IPS-15b (cell line): ENCODE results near the gene C21orf58.

Source experiments
- H3K27me3 ChIP-seq: one replicate; pipeline ENCODE4 v1.6.1; 2013; ENCODE audit warnings: low read length; ENCODE audit not compliant: control insufficient read depth, insufficient read depth
- H3K36me3 ChIP-seq: one replicate; pipeline ENCODE4 v1.6.1; 2013; ENCODE audit warnings: low read length; ENCODE audit not compliant: control insufficient read depth, insufficient read depth
- H3K4me1 ChIP-seq: one replicate; pipeline ENCODE4 v1.6.1; 2013; ENCODE audit warnings: mild to moderate bottlenecking, low read length; ENCODE audit not compliant: control insufficient read depth, insufficient read depth
- H3K4me3 ChIP-seq: one replicate; pipeline ENCODE4 v1.5.1; 2013; ENCODE audit warnings: low read depth, low read length
- H3K9ac ChIP-seq: one replicate; pipeline ENCODE4 v1.6.1; 2013; ENCODE audit warnings: low read depth, mild to moderate bottlenecking, low read length
- H3K9me3 ChIP-seq: one replicate; pipeline ENCODE4 v1.6.1; 2013; ENCODE audit warnings: mild to moderate bottlenecking, low read length; ENCODE audit not compliant: control insufficient read depth, insufficient read depth

C21orf58 gene

DNA sequence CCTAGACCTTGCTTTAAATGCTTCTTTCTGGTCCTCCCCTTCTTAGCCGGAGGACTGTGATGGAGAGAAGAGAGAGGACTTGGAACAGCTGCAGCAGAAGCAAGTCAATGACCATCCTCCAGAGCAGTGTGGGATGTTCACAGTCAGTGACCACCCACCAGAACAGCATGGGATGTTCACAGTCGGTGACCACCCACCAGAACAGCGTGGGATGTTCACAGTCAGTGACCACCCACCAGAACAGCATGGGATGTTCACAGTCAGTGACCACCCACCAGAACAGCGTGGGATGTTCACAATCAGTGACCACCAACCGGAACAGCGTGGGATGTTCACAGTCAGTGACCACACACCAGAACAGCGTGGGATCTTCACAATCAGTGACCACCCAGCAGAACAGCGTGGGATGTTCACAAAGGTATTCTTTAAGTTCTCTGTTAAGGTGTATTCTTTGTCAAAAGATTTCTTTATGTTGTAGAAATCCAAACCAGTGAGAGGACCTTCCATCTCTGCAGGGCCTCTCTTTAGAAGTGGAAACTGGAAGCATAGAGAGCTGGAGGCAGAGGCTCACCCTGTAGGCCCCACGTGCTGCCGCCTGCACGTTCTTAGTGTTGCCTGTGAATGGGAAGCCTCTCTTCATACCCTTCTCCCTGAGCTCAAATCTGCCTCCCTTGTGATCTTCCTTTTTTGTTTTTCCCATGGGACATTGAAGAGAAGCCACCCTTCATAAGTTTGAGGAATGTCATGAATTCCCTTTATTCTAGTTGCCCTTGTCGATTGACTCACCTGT is 10.9 kb upstream of the C21orf58 start:
- H3K27me3 ChIP-seq = no peaks in the 10 kb centered on the region
- H3K36me3 ChIP-seq = peaks cover 18% of the 10 kb centered on the region
- no peaks in the 10 kb centered on the region for H3K9me3 ChIP-seq
- H3K9ac ChIP-seq = no peak overlapping the region
- no peak overlapping the region for H3K4me3 ChIP-seq
- no peaks in the 10 kb centered on the region for H3K4me1 ChIP-seq

GRCh38 chr21:46329796-46330195 is 6.1 kb upstream of the C21orf58 start:
- no peaks in the 10 kb centered on the region for H3K4me1 ChIP-seq
- no peaks in the 10 kb centered on the region for H3K9me3 ChIP-seq
- no peak overlapping the region for H3K4me3 ChIP-seq
- peaks cover 10% of the 10 kb centered on the region for H3K36me3 ChIP-seq
- H3K9ac ChIP-seq = no peak overlapping the region
- H3K27me3 ChIP-seq = no peaks in the 10 kb centered on the region

DNA sequence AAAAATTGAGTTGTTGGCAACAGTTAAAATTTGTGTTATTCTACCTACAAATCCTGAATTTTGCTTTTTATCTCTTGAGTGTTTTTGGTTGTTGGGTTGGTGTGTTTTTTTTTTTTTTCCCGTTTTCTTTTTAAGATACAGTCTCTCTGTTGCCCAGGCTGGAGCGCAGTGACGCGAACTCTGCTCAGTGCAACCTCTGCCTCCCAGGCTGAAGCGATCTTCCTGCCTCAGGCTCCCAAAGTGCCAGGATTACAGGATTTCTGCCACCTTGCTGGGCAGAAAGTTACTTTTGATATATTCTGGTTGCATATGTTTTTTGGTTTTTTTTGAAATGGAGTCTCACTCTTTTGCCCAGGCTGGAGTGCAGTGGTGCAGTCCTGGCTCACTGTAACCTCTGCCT is 4.5 kb upstream of the C21orf58 start:
- Histone ChIP-seq H3K4me1 (no peaks in the 10 kb centered on the region), H3K9me3 (no peaks in the 10 kb centered on the region), H3K4me3 (no peak overlapping the region), H3K9ac (no peak overlapping the region), H3K36me3 (peaks cover 15% of the 10 kb centered on the region), H3K27me3 (no peaks in the 10 kb centered on the region)

DNA sequence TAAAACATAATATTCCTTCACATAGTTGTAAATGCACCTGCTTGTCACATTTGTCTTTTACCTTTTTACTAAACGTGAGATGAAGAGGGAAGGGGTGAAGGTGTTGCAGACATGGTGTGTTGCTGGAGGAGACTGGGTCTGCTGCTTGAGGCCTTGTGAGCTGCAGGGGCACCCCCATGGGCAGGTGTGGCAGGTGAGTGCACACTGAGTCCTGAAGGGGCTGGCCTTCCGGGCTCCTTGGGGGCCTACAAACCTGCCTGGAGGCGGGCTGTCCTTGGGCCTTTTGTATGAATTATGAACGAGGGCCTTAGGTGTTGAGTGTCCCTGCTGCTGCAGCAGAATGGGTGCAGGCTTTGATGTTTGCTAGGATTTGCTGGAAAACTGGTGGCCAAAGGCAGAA is 4.0 kb upstream of the C21orf58 start:
- H3K9me3 ChIP-seq = no peaks in the 10 kb centered on the region
- peaks cover 15% of the 10 kb centered on the region for H3K36me3 ChIP-seq
- H3K4me1 ChIP-seq = no peaks in the 10 kb centered on the region
- no peak overlapping the region for H3K9ac ChIP-seq
- no peaks in the 10 kb centered on the region for H3K27me3 ChIP-seq
- H3K4me3 ChIP-seq = no peak overlapping the region

- no peaks in the 10 kb centered on the region for H3K9me3 ChIP-seq
- no peak overlapping the region for H3K4me3 ChIP-seq
- no peak overlapping the region for H3K9ac ChIP-seq
- peaks cover under 1% of the 10 kb centered on the region for H3K4me1 ChIP-seq
- H3K36me3 ChIP-seq = peaks cover 15% of the 10 kb centered on the region
- no peaks in the 10 kb centered on the region for H3K27me3 ChIP-seq
Measured at GRCh38 chr21:46326110-46326703, 2.5 kb upstream of the C21orf58 start.

DNA sequence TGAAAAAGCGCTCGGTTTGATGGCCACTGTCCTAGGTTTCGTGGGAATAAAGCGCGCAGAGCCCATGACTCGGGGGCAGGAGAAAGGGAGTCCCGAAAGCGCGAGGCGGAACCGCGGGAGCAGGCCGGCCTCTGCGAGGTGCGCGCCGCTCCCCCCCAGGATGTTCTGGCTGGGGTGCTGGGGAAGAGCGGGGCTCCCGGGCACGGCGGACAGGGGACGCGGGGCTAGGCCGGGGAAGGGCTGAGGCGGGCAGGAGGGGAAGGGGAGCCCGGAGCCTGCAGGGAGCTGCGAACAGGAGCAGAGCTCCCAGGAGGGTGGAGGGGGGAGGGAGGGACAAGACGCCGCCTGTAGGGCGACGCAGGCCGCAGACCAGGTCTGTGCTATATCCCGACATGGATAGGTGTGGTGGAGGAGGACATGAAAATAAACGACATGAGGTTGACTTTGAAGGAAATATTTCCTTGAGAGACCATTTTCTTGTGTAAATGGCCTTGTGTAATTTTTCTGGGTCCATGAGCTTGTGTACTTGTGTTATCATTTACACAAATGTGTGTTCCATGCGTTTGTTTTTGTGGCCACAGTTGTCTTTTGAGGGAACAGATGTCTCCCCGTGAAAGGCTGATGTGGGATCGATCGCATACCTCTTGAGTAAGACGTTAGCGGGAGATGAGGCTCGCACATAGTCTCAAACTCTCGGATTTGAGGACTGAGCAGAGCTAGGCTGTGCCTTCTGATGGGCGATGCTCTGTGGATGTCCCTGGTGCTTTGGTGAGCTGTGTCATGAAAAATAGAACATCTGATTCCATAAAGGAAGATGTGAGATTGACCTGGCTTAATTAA is 1.6 kb upstream of the C21orf58 start:
- Histone ChIP-seq H3K9me3 (no peaks in the 10 kb centered on the region), H3K4me3 (peak overlapping the region; percentile 70), H3K9ac (peak overlapping the region; percentile 73), H3K36me3 (peaks cover 14% of the 10 kb centered on the region), H3K4me1 (peaks cover 2% of the 10 kb centered on the region), H3K27me3 (no peaks in the 10 kb centered on the region)

- Histone ChIP-seq H3K9me3 (no peaks in the 10 kb centered on the region), H3K9ac (peak overlapping the region; percentile 93), H3K4me3 (peak overlapping the region; percentile 93), H3K4me1 (peaks cover 2% of the 10 kb centered on the region), H3K27me3 (no peaks in the 10 kb centered on the region), H3K36me3 (peaks cover 11% of the 10 kb centered on the region)
Measured at GRCh38 chr21:46324390-46325072, 861 bp upstream of the C21orf58 start.

DNA sequence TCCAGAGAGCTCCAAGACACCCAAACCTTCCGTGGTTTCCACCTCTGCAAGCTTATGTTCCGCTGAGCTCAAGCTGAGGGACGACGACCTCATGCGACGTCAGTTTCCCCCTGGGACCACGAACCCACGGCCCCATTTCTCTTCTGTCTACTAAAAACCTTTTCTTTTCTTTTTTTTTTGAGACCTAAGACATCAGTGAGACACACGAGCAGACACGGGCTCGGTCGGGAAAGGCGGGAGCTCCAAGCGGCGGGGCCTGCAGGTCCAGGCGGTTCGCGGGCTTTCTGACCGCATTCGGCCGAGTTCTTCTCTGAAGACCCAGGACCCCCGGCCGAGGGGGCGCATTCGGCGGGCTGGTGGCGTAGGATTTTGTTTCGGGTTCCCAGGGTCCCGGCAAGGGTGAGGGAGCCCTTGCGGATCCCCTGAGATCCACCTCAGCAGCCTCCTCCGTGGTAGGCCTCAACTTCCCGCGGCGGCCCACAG is 402 bp downstream of the C21orf58 start:
- Histone ChIP-seq H3K27me3 (no peaks in the 10 kb centered on the region), H3K36me3 (peaks cover 9% of the 10 kb centered on the region), H3K9me3 (no peaks in the 10 kb centered on the region), H3K4me3 (peak overlapping the region; percentile 93), H3K4me1 (peaks cover 2% of the 10 kb centered on the region), H3K9ac (peak overlapping the region; percentile 94)

DNA sequence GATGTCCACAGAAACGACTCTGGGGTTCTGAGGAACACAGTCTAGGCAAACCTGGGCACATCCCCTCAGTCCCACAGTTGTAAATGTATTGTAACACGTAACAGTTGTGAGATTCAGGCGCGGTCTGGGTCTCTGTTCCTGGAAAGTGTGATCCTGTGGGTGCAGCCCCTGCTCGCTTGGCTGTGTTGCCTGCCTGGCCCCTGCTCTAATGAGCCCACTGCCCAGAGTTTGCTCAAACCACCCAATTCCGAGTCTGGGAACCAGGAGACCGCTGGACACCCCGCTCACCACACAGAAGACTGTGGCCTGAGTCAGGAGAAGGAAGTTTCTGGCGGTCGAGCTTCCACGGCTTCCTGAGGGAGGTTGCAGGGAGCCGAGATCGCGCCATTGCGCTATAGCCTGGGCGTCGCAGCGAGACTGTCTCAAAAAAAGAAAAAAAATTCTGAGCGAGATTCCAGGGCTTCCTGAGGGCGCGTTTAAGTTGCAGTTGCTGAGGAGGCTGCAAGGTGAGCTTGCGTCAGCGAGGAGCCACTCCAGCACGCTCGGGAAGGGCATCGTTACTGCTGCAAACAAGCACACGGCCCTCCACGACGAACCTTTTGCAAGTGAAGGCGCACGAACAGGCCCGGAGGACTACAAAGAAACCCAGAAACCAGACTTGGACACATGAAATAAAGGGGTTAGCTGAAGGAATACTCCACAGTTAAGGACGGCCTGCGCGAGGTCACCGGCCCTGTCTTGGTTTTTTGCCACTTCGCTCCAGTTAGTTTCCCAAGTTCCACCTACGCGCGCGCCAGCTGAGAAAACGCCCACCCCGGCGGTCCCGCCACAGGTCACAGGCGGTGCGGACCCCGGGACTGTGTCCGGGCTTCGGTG is 1.1 kb downstream of the C21orf58 start:
- H3K4me3 ChIP-seq = peak overlapping the region; percentile 93
- peak overlapping the region; percentile 94 for H3K9ac ChIP-seq

GRCh38 chr21:46320331-46320801 is 3.3 kb downstream of the C21orf58 start:
- Histone ChIP-seq H3K27me3 (no peaks in the 10 kb centered on the region), H3K36me3 (peaks cover 11% of the 10 kb centered on the region), H3K9ac (no peak overlapping the region), H3K4me3 (no peak overlapping the region), H3K9me3 (no peaks in the 10 kb centered on the region), H3K4me1 (peaks cover 8% of the 10 kb centered on the region)

More for the DNA sequence above, 1.1 kb downstream of the C21orf58 start:
- Histone ChIP-seq H3K4me1 (peaks cover 4% of the 10 kb centered on the region), H3K36me3 (peaks cover 8% of the 10 kb centered on the region), H3K9me3 (no peaks in the 10 kb centered on the region), H3K27me3 (no peaks in the 10 kb centered on the region)
